HG03097 (cell line): ENCODE results near the gene ARHGEF4.
"Not testable (repeated sequence)": the region's sequence is repeated elsewhere in the genome, so short reads cannot be mapped to it uniquely, and the experiment has no call there.

ENCODE experiments used
- ATAC-seq: cut with Tn5 transposase; IDR thresholded peaks from one replicate; pipeline ENCODE4 v1.9.1; 2021; ENCODE audit not compliant: unreplicated experiment, low FRiP score

Gene ARHGEF4

DNA sequence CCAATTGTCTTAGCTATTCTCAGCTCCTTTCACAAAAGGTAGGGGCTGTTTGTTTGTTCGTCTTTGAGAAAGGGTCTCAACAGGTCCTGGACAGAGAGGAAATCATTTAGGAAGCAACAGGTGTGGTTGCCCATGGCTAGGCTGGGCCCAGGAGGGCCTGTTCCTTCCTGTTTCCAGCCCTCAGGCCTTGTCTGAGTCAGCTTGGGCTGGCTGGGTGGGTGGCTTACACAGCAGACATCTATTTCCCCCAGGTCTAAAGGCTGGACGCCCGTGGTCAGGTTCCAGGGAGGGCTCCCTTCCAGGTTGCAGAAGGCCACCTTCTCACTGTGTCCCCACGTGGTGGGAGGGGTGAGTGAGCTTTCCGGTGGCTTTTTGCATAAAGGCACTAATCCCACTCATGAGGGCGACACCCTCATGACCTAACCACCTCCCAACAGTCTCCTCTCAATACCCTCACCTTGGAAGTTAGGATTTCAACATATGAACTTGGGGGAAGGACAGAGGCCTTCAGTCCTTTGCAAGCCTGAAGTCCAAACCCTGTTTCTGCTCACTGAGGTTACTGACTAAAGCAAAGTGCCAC, 45.5 kb downstream of the ARHGEF4 start:
- no peak for ATAC-seq

DNA sequence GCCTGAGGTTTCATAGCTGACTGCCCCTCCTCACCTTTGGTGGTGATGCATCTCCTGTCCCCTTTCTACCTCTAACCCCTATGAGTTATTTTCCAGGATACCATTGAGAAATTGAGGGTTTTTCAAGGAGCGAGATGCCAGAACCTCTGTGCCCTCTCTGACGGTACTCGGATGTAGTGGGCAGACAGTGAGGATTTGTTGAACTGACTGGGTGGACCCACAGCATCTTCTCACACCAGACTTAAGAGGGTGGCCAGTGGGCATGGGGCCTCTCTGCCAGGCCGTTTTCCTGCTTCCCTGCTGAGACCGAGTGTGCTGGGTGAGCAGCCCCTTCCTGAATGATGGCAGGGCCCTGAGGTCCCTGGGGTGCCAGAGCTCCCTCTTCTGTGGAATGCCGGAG, 46.3 kb downstream of the ARHGEF4 start:
- no peak for ATAC-seq

DNA sequence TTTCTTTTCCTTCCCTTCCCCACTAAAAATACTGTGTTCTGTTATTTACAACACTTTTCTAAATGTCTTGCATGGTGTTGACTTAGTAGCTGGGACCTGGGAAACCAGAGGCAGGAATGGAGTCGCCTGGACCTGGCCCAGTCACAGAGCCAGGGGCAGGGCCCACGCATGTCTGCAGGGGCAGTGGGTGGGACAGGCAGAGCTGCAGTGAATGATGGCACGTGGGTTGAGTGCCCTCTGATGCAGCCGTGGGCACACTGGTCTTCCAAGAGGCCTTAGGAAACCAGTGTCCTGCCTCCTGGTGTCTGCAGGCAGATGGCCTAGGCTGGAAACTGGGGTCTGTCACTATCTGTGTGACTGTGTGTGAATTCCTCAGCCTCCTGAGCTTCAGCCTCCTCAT, 46.8 kb downstream of the ARHGEF4 start:
- no peak for ATAC-seq

DNA sequence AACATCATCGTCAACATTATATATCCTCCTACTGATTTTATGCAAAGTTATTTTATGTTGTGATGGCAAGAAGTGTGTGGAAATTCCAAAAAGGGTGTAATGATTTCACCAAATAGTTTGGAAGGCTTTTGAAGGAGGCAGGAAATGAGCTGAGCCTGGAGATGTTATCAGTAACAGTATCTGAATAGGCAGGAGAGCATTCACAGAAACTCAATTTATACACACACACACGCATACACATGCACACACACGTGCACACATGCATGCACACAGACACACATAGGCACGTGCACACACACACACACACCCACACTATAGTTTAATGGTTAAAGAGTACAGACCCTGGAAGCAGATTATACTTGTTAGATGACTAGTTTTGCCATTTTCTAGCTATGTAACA, 47.3 kb downstream of the ARHGEF4 start:
- no peak for ATAC-seq

DNA sequence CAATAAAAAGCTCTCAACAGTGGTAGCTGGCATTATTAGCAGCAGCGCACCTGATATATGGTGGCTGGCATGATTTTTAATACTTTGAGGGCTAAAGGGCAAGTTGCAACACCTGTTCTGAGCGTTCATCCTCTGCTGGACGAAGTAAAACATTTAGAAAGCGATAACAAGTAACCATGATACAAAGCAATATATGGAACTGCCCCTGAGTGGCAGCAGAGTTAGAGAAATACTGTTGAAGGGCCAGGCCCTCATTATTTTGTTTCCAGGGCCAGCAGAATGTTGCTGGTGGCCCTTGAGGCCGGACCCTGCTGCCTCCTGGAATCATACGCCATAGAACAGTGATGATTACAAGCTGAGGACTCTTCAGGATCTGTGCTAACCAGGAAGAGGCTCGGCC, 47.8 kb downstream of the ARHGEF4 start:
- no peak for ATAC-seq

DNA sequence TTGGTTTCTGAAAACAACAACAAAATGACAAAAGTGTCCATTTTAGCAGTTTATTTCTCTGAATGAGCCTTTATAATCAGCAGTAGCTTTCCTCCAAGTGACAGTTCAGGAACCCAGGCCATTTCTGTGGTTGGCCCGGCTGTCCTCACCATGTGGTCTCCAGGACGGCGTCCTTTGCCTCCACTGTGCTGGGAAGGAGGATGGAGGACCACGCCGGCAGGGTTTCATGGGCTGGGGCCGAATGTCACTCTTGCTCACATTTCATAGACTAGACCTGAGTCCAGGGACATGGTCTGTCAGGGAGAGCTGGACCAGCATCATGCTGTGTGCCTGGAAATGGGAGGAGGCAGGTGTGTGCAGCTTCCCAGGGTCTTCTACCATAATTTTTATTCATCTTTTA, 50.9 kb downstream of the ARHGEF4 start:
- ATAC-seq = no peak

DNA sequence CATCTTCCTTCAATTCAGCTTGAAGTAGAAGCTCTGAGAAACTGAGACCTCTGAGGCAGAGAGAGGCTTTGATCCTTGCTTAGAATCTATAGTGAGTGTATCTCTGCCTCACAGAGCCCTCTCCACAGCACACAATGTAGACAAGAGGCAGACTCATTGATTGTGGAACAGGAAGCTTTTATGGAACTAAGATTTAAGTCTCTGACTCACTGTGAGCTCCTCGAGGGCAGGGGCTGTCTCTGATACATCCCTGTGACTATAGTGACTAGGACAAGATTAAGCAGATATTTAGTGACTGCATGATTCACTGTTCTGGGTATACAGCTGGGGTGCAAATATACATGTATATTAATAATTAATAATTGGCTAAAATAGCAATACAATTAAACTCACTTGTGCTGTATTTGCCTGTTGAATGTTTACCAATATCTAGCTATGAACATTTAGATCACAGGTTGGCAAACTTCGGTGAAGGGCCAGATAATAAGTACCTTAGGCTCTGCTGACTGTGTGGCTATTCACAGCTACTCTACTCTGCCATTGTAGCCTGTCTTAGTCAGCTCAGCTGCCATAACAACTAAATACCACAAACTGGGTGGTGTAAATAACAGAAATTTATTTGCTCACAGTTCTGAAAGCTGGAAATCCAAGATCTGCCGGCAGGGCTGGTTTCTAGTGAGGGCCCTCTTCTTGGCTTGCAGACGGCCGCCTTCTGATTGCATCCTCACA, 54.4 kb downstream of the ARHGEF4 start:
- no peak for ATAC-seq

DNA sequence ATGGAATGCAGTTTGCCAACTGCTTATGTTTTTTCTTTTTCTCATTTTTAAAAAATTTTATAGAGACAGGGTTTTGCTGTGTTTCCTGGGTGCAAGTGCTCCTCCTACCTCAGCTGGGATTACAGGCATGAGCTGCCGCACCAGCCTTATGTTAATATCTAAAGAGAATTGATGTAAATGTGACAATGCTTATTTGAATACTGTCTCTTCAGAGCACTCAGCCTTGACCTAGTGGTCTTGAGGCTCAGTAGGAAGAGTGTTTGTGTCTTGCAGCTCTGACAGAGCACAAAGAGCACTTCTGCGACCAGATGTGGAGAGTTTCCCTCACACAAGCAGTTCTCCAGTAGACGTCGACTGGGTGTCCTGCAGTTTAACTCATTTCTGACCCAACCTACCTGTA, 55.3 kb downstream of the ARHGEF4 start:
- no peak for ATAC-seq

DNA sequence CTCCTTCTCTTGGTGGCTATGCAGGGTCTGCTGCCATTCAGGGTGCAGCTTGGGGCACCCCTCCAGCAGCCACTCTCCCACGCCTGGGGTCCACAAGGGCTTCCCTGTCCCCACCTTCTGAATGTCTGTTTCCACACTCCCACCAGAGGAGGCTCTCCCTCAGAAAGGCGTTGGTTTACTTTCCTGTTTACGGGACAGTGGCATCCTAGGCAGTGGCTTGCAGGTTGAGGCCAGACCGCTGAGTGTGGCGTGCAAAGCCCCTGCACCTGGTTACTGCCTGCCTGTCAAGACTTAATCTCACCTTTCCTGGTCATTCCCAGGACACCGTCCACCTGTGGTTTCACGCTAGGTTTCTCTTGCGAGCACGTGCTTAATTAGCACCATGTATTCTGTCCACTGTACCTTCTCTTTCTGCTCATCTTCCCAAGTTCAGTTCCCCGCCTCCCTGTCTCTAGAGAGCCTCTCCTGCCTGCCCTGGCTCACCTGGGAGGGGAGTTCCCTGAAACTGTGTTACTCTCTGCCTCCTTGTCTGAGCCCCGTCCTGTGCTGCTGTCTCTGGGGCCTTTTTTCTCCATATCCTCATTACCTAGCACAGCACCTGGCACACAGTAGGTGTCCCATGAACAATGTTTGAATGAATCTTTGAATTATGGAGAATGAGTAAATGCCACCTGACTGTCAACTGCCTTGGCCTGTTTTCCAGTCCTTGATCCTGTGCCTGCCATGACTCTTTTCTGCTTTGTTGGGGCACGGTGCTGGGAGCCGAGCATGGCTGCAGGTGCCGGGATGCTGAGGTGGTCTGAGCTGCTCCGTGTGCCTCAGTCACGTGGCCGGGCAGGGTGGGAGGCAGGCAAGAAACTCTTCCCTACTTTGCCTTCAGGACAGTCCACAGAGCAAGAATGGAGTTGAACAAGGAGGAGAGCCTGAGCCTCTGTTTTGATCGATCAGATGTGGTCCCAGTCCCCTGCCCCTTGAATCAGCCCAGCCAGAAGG, 56.4 kb downstream of the ARHGEF4 start:
- no peak for ATAC-seq

DNA sequence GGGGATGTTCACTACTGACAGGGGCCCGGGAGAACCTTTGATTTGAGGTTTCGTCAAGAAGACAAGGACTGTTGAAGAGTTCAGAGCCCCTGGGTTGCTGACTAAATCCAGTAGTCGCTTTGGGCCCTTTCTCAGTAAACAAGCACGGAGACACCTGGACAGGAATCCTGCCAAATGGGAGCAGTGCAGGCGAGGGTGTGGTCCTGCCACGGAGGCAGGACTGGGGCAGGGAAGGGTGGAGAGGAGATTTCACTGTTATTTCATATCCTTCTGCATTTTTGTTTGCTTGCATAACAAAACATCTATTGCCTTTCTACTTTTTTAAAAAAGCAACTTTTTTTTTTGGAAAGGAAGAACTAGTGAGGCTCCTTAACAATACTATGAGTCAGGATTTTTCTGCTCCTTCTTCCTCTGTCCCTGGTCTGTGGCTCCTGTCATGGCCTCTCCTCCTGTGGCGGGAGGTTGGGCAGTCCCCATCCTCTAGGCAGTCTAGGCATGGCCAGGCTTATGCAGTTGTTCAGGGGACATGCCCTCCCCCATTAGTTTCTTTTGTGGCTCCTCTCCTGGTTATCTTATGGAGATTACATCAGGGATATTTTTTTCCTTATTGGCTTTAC, 57.7 kb downstream of the ARHGEF4 start:
- no peak for ATAC-seq

DNA sequence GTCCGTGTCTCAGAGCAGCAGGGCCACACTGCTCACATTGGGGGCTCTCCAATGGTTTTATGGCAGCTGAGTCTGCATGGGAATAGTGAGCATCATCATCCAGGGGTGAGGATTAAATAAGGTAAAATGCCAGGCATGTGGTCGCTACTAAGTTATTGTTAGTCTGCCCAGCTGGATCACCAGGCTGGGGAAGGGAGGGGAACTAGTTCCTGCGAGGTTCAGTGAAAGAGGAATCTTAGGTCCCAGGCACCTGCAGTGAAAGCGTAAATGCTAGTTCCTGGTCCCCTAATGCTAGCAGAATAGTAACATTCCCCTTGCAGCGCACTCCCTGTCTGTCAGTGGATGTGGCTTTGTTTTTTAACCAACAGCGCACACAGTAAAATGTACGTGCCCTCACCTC, 60.1 kb downstream of the ARHGEF4 start:
- ATAC-seq = no peak

DNA sequence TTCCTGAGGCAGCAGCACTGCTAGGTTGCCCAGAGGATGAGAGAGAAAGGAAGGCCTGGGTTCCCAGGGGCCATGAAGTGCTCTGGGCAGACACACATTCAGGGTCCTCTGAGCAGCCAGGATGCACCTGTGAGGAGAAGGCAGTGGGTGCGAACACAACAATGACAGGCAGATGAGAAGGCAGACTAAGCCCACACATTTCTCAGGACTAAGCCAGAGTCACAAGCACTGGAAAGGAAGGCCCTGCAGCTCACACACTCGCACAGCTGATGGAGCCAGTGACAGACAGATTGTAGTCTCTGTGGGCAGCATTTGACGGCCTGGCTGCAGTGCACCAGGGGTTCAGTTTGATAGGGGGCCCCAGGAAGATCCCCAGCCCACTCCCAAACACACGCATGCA, 61.8 kb downstream of the ARHGEF4 start:
- ATAC-seq = no peak

DNA sequence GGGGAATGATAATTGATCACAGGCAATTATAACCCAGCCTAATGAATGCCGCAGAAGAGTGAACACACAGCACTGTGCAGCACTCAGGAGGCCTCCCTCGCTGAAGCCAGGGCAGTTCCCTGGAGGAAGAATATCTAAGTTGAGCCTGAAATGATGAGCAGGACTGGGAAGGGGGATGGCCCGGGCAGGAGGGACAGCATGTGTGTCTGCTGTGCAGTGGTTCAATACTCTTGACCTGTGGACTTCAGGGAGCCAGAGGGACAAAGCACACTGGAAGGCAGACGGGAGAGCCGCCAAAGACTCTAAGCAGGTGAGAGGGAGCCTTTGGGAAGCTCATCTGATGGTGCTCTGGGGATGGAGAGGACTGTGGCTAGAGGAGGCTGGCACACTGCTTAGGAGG, 62.6 kb downstream of the ARHGEF4 start:
- no peak for ATAC-seq

DNA sequence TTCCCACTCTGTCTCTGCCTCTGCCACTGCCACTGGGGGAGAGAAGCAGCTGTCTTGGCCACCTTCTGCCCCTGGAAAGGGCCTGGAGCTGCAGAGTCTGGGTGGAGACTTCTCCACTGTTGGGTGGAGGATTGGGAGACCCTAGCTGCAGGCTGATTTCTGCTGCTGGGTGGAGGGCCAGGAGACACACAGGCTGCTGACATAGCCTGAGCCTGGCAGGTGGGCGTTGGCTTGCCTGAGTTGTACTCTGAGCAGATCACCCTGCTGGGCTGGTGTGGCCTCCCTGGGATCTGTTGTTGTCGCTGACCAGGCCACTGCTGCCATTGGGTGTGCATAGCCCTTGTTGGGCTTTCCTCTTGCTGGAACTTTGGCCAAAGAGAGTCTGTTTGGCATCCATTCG, 64.3 kb downstream of the ARHGEF4 start:
- ATAC-seq = no peak

DNA sequence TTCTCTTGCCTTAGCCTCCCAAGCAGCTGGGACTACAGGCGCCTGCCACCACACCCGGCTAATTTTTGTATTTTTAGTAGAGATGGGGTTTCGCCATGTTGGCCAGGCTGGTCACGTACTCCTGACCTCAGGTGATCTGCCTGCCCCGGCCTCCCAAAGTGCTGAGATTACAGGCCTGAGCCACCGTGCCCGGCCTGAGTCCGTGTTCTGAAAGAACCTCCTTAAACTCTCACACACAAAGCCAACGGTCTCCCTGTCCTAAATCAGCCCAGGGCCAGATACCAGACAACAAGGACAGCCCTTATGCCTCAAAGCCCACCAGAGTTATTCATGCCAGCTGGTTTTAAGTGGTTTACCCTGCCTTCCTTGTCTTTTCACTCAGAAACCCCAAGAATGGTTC, 64.9 kb downstream of the ARHGEF4 start:
- not testable (repeated sequence) for ATAC-seq

DNA sequence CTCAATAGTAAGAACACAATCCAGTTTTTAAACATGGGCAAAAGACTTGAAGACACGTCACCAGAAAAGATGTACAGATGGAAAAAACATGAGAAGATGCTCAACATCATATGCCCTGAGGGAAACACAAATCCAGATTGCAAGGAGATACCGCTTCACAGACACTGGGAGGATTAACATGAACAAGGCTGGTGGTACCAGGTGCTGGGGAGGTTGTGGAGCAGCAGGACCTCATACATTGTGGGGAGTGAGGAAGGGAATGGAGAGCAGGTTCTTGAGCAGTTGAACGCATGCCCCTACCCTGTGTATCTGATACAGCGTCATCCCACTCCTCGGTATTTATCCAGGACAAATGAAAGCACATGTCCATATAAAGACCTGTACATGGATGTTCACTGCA, 72.1 kb downstream of the ARHGEF4 start:
- ATAC-seq = no peak

DNA sequence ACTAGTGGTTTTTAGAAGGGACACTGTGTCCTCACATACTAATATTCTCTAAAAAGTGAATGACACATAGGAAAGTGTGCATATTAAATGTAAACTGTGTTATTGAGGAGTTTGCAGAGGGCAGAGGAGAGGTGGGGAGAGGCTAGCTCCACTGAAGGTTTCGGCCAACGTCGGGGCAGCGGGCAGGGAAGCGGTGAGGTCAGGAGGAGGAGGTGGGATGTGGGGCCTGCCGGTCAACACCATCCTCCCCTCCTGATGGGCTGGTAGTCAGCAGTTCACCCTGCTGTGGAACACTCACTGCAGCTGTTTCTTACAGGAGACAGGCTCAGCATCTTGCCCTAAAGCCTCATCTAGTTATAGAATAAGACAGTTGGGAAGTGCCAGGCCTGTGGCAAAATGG, 74.2 kb downstream of the ARHGEF4 start:
- no peak for ATAC-seq

DNA sequence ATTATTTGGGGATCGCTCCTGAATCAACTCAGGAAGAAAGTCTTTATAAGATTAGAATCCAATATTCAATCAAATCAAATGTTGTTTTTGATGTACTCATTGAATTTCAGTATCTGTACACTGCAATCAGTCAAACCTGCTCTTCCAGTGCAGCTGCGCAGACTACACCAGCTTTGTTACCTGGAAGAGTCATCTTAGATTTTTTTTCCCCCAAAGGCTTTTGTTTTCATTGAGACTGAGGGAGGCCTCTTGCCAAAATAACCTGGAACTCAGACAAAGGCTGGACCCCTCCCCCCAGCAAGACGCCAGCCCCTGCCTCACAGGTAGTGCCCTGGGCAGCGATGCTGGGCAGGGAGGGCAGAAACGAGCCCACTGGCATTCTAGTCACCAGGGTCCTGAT, 74.8 kb downstream of the ARHGEF4 start:
- ATAC-seq = no peak

DNA sequence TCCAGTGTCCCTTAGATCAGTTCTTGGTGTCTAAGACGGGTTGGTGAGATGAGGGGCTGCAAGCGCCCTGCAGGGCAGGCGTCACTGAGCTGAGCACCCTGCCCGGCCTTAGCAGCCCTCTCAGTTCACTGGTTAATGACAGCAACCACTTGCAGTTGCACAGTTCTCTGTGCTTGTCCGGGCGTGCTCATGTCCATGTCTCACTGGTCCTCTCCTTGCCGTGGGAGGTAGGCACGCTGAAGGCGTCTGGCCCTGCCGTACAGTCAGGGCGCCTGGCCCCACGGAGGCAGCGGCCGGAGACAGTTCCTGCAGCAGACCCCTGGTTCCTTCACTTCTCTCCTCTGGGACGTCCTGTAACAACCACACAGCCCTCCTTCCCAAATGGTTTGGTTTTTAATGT, 75.3 kb downstream of the ARHGEF4 start:
- ATAC-seq = no peak

DNA sequence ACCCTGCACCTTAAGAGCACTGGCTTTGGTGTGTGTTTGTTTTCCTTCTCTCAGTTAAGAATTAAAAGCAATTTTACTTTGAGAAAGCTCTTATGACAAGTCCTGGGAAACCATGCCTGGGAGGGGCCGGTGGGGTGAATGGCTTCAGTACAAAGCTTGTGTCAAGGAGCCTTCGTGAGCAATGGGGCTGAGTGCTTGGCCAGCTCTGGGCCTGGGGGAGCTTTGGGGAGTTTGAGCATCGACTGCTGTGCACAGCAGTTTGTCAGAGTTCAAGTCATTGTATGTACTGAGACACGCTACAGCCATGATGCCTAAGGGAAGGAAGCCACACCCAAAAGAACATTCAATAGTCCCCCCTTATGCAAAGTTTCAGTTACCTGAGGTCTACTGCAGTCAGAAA, 75.8 kb downstream of the ARHGEF4 start:
- no peak for ATAC-seq

DNA sequence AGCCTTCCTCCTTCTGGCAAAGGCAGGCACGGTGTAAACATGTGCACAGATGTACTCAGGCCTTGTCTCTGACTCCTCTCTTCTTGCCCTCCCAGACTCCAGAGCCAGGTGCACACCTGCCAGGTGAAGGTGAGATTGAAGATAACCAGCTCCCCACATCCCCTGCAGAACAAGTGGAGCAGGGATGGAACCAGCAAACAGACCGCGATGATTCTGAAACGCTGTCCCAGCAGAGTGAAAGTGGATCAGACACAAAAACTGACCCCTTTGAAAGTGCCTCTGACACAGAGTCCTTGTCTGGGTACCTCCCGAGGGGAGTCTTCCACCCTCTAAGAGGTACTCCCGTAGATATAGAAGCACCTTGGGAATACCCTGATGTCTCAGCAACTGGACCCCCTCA, 77.2 kb downstream of the ARHGEF4 start:
- ATAC-seq = no peak
